Measurements from ENCODE around the gene PCNX3. TPM values are rescaled to one million over a fixed set of nuclear protein-coding genes. Genes with fewer than 3 reads are reported as not detected.

The PCNX3 gene
- total and polyA plus RNA-seq, 2 of the 13 experiments (the other 11 are each of a cell fraction or from before 2014, with no cell fraction given) = 16.2 to 23.0 TPM

- TF ChIP-seq ARID5B (CRISPR knock-in tag; IDR thresholded peaks at IDR 0.05) (no peak), ZNF674 (CRISPR knock-in tag; IDR thresholded peaks at IDR 0.05; ENCODE audit: low read depth) (no peak), SETDB1 (CRISPR knock-in tag; IDR thresholded peaks at IDR 0.05; ENCODE audit: borderline replicate concordance) (no peak), PPARG (CRISPR knock-in tag; conservative IDR thresholded peaks at IDR 0.05) (no peak), ZFP90 (CRISPR knock-in tag; IDR thresholded peaks at IDR 0.05; ENCODE audit: borderline replicate concordance) (0 out of 2 replicates have a peak, but pooled peaks have one; percentile 23), BRCA1 (CRISPR knock-in tag; IDR thresholded peaks at IDR 0.05) (no peak), ERF (CRISPR knock-in tag; IDR thresholded peaks at IDR 0.05) (no peak), ZNF281 (CRISPR knock-in tag; IDR thresholded peaks at IDR 0.05; ENCODE audit: borderline replicate concordance) (no peak), NR3C1 (CRISPR knock-in tag; IDR thresholded peaks at IDR 0.05) (no peak), ZNF607 (CRISPR knock-in tag; IDR thresholded peaks at IDR 0.05; ENCODE audit: borderline replicate concordance) (no peak), IRF2 (CRISPR knock-in tag; IDR thresholded peaks at IDR 0.05) (no peak), ZNF282 (IDR thresholded peaks at IDR 0.05; ENCODE audit: partially characterized antibody) (no peak), EZH2 (conservative IDR thresholded peaks at IDR 0.05; ENCODE audit: low read depth, low read length) (no peak), ZSCAN5A (CRISPR knock-in tag; IDR thresholded peaks at IDR 0.05; ENCODE audit: borderline replicate concordance) (no peak), POLR2AphosphoS5 (IDR thresholded peaks at IDR 0.05; ENCODE audit: low read depth, low read length) (no peak), HMG20A (CRISPR knock-in tag; IDR thresholded peaks at IDR 0.05; ENCODE audit: borderline replicate concordance) (no peak), ZNF512B (CRISPR knock-in tag; IDR thresholded peaks at IDR 0.05; ENCODE audit: borderline replicate concordance) (0 out of 2 replicates have a peak, but pooled peaks have one; percentile 2), KDM1A (CRISPR knock-in tag; IDR thresholded peaks at IDR 0.05) (peak; percentile 79)
Measured at GRCh38 chr11:65574811-65575567, 40.6 kb upstream of the PCNX3 start (continued).
